Sigmoid colon (tissue), 4 donors: ENCODE data around the gene PDZD8.

Experiments
- CTCF ChIP-seq, 4 experiments: fragments of 450-650 bp in 3 of 4; fragments of 200-600 bp in 1 of 4; IDR thresholded peaks; one replicate each; pipeline ENCODE4 v1.5.1; 2016 to 2019; ENCODE audit warnings: antibody characterized with exemption in 4 of 4, mild to moderate bottlenecking in 3 of 4, moderate library complexity in 2 of 4
- EP300 ChIP-seq, 4 donors: sonication (generic); formaldehyde crosslinking; IDR thresholded peaks; one replicate each; pipeline ENCODE4 v1.6.1; 2017; ENCODE audit warnings: antibody characterized with exemption in 4 of 4

DNA sequence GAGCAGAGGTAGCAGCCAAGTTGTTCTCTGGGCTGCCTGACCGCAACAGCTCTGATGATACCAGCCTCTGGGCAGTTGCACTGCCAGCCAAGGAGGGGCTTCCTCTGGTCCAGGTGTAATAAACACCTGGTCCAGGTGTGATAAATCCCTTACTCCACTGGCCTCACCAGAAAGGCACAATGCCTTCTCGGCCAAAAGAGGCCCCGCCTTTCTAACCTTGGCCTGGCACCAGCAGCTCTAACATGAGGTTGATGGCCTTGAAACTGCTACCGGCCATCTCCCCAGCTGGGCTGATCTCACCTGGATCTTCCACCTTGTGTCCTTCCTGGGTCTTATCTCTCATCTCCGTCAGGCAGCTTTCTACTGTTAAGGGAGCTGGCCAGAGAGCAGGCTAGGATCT, 45.5 kb upstream of the PDZD8 start:
- TF ChIP-seq EP300 (IDR thresholded peaks at IDR 0.05), result no peak
- no peak for TF ChIP-seq CTCF (IDR thresholded peaks at IDR 0.05)
